GM12891 (cell line): Measurements from ENCODE around the gene RIOX2.

Experiments used
- POLR2A ChIP-seq: IDR thresholded peaks from 2 replicates; pipeline ENCODE4 v1.6.1; 2011; ENCODE audit warnings: low read depth, low read length, control low read depth
- POLR2AphosphoS5 ChIP-seq: IDR thresholded peaks from 2 replicates; pipeline ENCODE4 v1.6.1; 2011; ENCODE audit warnings: low read depth, low read length, control low read depth
- SPI1 ChIP-seq: IDR thresholded peaks from 2 replicates; pipeline ENCODE4 v1.6.1; 2011; ENCODE audit warnings: low read depth, low read length, control low read depth
- TAF1 ChIP-seq: IDR thresholded peaks from 2 replicates; pipeline ENCODE4 v1.6.1; 2011; ENCODE audit warnings: low read depth, low read length, control low read depth

GRCh38 chr3:97939401-97939800 lies 32.8 kb downstream of the RIOX2 start:
- TF ChIP-seq POLR2A (no peak), POLR2AphosphoS5 (no peak), TAF1 (no peak), SPI1 (no peak)
